ENCODE measurements around the gene PEX6. TPM values are rescaled to one million over a fixed set of nuclear protein-coding genes. Genes with fewer than 3 reads are reported as not detected.

Gene PEX6
- total RNA-seq, 1 experiment from 2014 or later = 15.6 TPM

GRCh38 chr6:42921801-42922200, 57.2 kb downstream of the PEX6 start:
- H3K36me3 Mint-ChIP-seq (ENCODE audit: insufficient read depth in 1 of 3, low read depth in 3 of 3) = no peaks in the 10 kb centered on the region
- H2BK20ac ChIP-seq (ENCODE audit: low read depth, low read length, poor library complexity, severe bottlenecking) = no peak overlapping the region

More at GRCh38 chr6:42921801-42922200, 57.2 kb downstream of the PEX6 start:
- no peak overlapping the region for H2BK5ac ChIP-seq (ENCODE audit: insufficient read length, low read length)
- DNase-seq = no peak
- no peak overlapping the region for H3K14ac ChIP-seq (ENCODE audit: insufficient read depth, low read length)
- H3K79me1 ChIP-seq (ENCODE audit: insufficient read depth, low read depth, low read length, poor library complexity, severe bottlenecking) = no peaks in the 10 kb centered on the region
- H3K56ac ChIP-seq (ENCODE audit: insufficient read length, low read depth, low read length) = no peak overlapping the region
- no peak overlapping the region for H3K23ac ChIP-seq (ENCODE audit: insufficient read length, low read depth, low read length)
- H2BK15ac ChIP-seq (ENCODE audit: low read depth, low read length) = no peak overlapping the region
- no peak overlapping the region for H2AK5ac ChIP-seq (ENCODE audit: insufficient read length, low read length)
- H3K4me1 ChIP-seq (ENCODE audit: insufficient read depth, low read length) = no peaks in the 10 kb centered on the region
- H2BK12ac ChIP-seq (ENCODE audit: insufficient read length, low read depth, low read length) = no peak overlapping the region
- no CpG with 5 or more reads among the region's 6 CpGs for WGBS (ENCODE audit: extremely low coverage, insufficient read length, low lambda C conversion rate)
- H4K20me1 ChIP-seq (ENCODE audit: control insufficient read depth, insufficient read depth, insufficient read length) = no peaks in the 10 kb centered on the region
- H3K27me3 Mint-ChIP-seq (ENCODE audit: low read depth) = no peaks in the 10 kb centered on the region; the same call in 1 of the 2 replicates
- no peaks in the 10 kb centered on the region for H3K27me3 ChIP-seq (ENCODE audit: insufficient read depth, low read length)
- no peak overlapping the region for H4K8ac ChIP-seq (replicated peaks; ENCODE audit: insufficient read length, low read depth, low read length)
- H3K4me3 Mint-ChIP-seq = no peak overlapping the region
- TF ChIP-seq CTCF (conservative IDR thresholded peaks at IDR 0.05) = no peak
- no peak overlapping the region for H3K4ac ChIP-seq (ENCODE audit: low read depth, low read length)
- H3K23me2 ChIP-seq (ENCODE audit: insufficient read length, low read depth, low read length, poor library complexity, severe bottlenecking) = no peaks in the 10 kb centered on the region
- H3K4me1 Mint-ChIP-seq = peaks cover 0 to 4% of the 10 kb centered on the region in 2 experiments; a peak in 3 of 4 replicates
- H4K91ac ChIP-seq (ENCODE audit: insufficient read length, low read depth, low read length) = no peak overlapping the region
- H3K27ac Mint-ChIP-seq = no peak overlapping the region
- H3K18ac ChIP-seq (ENCODE audit: insufficient read length, low read depth, low read length) = no peak overlapping the region
- no peaks in the 10 kb centered on the region for H3K79me2 ChIP-seq (ENCODE audit: insufficient read depth, low read length)
- H2BK120ac ChIP-seq (ENCODE audit: low read depth, low read length, poor library complexity, severe bottlenecking) = no peak overlapping the region
- H2AFZ ChIP-seq (ENCODE audit: low read length) = no peak overlapping the region
- no peaks in the 10 kb centered on the region for H3K9me3 ChIP-seq (ENCODE audit: control insufficient read depth, low read depth, low read length)
- H4K5ac ChIP-seq (ENCODE audit: insufficient read length, low read depth, low read length) = no peak overlapping the region
- H3K9ac ChIP-seq (ENCODE audit: extremely low read depth, insufficient read length, low read length) = no peak overlapping the region
- H3K9me3 Mint-ChIP-seq = no peaks in the 10 kb centered on the region
- no peak overlapping the region for H3K27ac ChIP-seq (ENCODE audit: insufficient read length, low read depth, low read length)
- no peak overlapping the region for H3K4me2 ChIP-seq (ENCODE audit: insufficient read depth, insufficient read length, low read length)
- no peak overlapping the region for H3T11ph ChIP-seq (ENCODE audit: low read length)
